Testis (tissue), 3 donors: ENCODE results near the gene SLC6A18. TPM values are rescaled to one million over a fixed set of nuclear protein-coding genes. Genes with fewer than 3 reads are reported as not detected.

Experiments
- DNase-seq: peaks from one replicate; pipeline ENCODE4 v3.0.0-alpha.2; 2019
- H3K27ac ChIP-seq, 2 donors: fragments of 200-600 bp; sonication (generic); one replicate each; pipeline ENCODE4 v1.5.1; 2019
- H3K27me3 ChIP-seq: fragments of 200-600 bp; sonication (generic); one replicate; pipeline ENCODE4 v1.5.1; 2019
- H3K36me3 ChIP-seq: fragments of 200-600 bp; sonication (generic); one replicate; pipeline ENCODE4 v1.5.1; 2017; ENCODE audit warnings: low read depth; ENCODE audit errors: missing control alignments
- H3K4me1 ChIP-seq: fragments of 200-600 bp; sonication (generic); one replicate; pipeline ENCODE4 v1.5.1; 2019
- H3K4me3 ChIP-seq, 2 donors: fragments of 200-600 bp; sonication (generic); one replicate each; pipeline ENCODE4 v1.5.1; 2017 to 2019
- H3K9me3 ChIP-seq: fragments of 200-600 bp; sonication (generic); one replicate; pipeline ENCODE4 v1.5.1; 2017
- POLR2A ChIP-seq: fragments of 450-650 bp; IDR thresholded peaks from one replicate; pipeline ENCODE4 v1.6.1; 2017; ENCODE audit warnings: antibody characterized with exemption, mild to moderate bottlenecking, moderate library complexity
- WGBS, 2 donors: methylation state at CpG; one replicate each; pipeline ENCODE4 v1.1.5; 2018; 5-methylcytosine and 5-hydroxymethylcytosine counted together
- intact Hi-C: fragments of 100-400 bp; cut with DNase I; formaldehyde crosslinking; loops from one replicate; pipeline ENCODE4 v1.15.1; 2023; ENCODE audit warnings: low total_unique reads
- polyA plus RNA-seq: library from polyadenylated mRNA; stranded (reverse); fragments of 350-450 nt; fragmentation: Illumina TruSeq; extraction: RNeasy Lipid Tissue Mini Kit (QIAGEN cat#74804); gene quantifications from one replicate; pipeline ENCODE4 v1.2.3, GENCODE V29; 2014; ENCODE audit warnings: low read depth, low replicate concordance; ENCODE audit not compliant: insufficient read depth
- total RNA-seq, 2 donors: library from RNA; depleted of rRNA; stranded (reverse); fragments of >200 nt; gene quantifications; one replicate each; pipeline ENCODE4 v1.2.3, GENCODE V29; 2016
- TF ChIP-seq, protein P1 (sequence below), 3 experiments: fragments of 450-650 bp in 2 of 3; fragments of 200-600 bp in 1 of 3; sonication (generic) in 1 of 3; IDR thresholded peaks; one replicate each; pipeline ENCODE4 v1.5.1; 2016 to 2019; ENCODE audit warnings: antibody characterized with exemption in 3 of 3, mild to moderate bottlenecking in 2 of 3, moderate library complexity in 1 of 3

SLC6A18 gene
- total and polyA plus RNA-seq, 3 donors from 2014 or later, result 0.24 TPM; not detected in 2

DNA sequence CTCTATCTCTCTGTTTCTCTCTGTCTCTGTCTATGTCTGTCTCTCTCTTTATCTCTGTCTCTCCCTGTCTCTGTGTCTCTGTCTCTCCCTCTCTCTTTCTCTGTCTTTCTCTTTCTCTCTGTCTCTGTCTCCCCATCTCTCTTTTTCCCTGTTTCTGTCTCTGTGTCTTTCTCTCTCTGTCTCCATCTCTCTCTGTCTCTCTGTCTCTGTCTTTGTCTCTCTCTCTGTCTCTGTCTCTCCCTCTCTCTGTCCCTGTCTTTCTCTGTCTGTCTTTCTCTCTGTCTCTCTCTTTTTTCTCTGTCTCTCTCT lies 25.9 kb upstream of the SLC6A18 start:
- Histone ChIP-seq H3K4me1 (peaks cover 3% of the 10 kb centered on the region), H3K27ac (no peak overlapping the region), H3K36me3 (no peaks in the 10 kb centered on the region), H3K4me3 (no peak overlapping the region), H3K9me3 (no peaks in the 10 kb centered on the region), H3K27me3 (no peaks in the 10 kb centered on the region)
- no peak for DNase-seq
- TF ChIP-seq, protein P1, sequence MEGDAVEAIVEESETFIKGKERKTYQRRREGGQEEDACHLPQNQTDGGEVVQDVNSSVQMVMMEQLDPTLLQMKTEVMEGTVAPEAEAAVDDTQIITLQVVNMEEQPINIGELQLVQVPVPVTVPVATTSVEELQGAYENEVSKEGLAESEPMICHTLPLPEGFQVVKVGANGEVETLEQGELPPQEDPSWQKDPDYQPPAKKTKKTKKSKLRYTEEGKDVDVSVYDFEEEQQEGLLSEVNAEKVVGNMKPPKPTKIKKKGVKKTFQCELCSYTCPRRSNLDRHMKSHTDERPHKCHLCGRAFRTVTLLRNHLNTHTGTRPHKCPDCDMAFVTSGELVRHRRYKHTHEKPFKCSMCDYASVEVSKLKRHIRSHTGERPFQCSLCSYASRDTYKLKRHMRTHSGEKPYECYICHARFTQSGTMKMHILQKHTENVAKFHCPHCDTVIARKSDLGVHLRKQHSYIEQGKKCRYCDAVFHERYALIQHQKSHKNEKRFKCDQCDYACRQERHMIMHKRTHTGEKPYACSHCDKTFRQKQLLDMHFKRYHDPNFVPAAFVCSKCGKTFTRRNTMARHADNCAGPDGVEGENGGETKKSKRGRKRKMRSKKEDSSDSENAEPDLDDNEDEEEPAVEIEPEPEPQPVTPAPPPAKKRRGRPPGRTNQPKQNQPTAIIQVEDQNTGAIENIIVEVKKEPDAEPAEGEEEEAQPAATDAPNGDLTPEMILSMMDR (IDR thresholded peaks at IDR 0.05), result no peak
- no peak for TF ChIP-seq POLR2A
- intact Hi-C loops, result no loop called here

DNA sequence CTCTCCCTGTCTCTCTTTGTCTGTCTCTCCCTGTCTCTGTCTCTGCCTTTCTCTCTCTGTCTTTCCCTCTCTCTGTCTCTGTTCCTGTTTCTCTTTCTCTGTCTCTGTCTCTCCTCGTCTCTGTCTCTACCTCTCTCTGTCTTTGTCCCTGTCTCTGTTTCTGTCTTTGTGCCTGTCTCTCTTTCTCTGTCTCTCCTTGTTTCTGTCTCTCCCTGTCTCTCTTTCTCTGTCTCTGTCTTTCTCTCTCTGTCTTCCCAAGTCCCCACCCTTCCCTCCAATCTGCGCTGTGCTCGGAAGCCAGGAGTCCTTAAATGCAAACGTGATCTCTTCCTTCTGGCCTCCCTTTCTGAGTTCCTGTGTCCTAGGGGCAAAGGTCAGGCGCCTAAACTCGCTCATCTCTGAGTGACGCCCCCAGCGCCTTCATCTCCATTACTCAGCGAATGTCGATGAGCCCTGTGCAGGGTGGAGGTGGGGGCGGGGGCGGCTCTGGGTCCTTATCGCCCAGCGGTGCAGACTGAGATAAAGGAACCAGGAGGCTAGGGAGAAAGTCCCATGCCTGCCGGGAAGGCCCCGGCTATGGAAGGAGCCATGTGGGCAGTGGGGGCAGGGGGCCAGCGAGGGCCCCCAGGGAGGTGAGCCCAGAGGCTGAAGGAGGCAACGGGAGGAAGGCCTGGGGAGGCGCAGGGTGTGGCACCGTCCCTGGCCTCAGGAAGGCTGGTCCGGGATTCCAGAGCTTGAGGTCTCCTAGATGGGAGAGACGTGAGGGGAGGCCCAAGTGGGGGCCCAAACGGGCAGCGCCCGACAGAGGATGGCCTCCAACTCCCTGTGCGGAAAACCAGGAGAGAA lies 25.3 kb upstream of the SLC6A18 start:
- TF ChIP-seq POLR2A, result no peak
- TF ChIP-seq, protein P1 (IDR thresholded peaks at IDR 0.05), result no peak
- Histone ChIP-seq H3K9me3 (no peaks in the 10 kb centered on the region), H3K36me3 (no peaks in the 10 kb centered on the region), H3K4me3 (no peak overlapping the region), H3K27me3 (no peaks in the 10 kb centered on the region), H3K27ac (no peak overlapping the region), H3K4me1 (peaks cover 6% of the 10 kb centered on the region)
- intact Hi-C loops, result no loop called here
- 51 to 56% methylated on average over 19 to 26 of the region's 26 CpGs for WGBS, 2 donors
- no peak for DNase-seq

DNA sequence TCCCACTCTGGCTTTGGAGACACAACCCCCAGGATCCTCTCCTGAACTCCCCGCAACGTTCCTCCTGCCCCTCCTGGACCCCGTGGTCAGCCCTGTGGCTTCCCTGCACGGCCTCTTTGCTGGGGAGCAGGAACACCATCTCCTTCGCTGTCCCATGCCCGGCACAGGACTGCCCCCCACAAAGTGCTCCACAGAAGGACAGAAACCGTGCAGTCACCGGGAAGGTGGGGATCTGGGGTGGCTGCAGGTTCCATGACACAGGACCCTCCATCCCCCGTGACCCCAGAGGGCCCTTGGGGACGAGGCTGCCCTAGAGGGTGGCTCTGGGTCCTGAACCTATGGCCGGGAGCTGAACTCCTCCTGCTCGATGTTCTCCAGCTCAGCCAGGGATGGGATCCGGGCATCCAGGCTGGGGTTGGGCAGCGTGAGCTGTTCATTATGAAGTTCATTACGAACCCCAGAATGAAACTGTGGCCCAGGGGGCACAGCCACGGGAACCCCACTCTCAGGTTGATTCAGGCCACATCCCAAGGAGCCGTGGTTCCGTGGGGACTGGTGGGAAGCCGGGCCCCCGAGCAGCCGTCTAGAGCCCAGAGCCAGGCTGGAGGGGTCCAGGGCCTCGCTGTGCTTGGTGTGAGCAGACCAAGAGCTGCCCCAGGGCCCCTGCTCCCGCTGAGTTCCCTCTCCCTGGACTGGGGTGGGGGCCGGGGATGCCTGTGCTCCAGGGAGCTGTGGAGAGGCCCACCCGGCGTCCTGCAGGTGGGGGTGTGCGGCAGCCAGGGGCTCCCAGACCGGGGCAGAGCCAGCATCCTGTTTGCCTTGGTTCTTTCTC lies 24.5 kb upstream of the SLC6A18 start:
- 81 to 82% methylated on average over 5 to 28 of the region's 28 CpGs for WGBS, 2 donors
- Histone ChIP-seq H3K36me3 (no peaks in the 10 kb centered on the region), H3K4me1 (peaks cover 9% of the 10 kb centered on the region), H3K9me3 (no peaks in the 10 kb centered on the region), H3K27me3 (no peaks in the 10 kb centered on the region), H3K27ac (no peak overlapping the region), H3K4me3 (no peak overlapping the region)
- TF ChIP-seq, protein P1 (IDR thresholded peaks at IDR 0.05), result no peak
- no peak for TF ChIP-seq POLR2A
- intact Hi-C loops, result no loop called here
- no peak for DNase-seq

DNA sequence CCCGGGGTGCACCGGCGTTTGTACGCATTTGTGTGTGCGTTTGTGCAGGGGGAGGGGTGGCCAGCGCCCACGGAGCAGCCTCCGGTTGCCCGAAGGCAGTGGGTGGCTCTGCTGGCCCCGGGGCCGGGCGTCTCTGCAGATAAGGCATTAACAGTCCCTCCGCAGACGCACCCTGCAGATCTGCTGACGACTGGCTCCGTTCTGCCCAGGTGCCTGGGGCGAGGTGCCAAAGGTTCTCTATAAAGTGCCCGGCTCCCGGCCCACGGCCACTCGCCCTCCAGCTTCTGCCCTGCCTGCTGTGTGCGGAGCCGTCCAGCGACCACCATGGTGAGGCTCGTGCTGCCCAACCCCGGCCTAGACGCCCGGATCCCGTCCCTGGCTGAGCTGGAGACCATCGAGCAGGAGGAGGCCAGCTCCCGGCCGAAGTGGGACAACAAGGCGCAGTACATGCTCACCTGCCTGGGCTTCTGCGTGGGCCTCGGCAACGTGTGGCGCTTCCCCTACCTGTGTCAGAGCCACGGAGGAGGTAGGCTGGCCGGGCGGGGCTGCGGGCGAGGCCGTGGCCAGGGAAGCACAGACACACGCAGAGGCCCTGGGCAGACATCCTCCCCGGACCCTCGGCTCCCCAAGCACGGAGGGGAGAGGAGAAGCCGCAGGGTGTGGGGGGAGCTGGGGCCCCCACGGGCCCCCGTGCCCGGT lies 23.7 kb upstream of the SLC6A18 start, which contains the start of gene SLC6A19:
SLC6A19 (plus strand) TSS at position 269 of the 699 bp plus-strand sequence; CDS start at position 325, 56 bp downstream.
- Histone ChIP-seq H3K9me3 (no peaks in the 10 kb centered on the region), H3K27ac (no peak within 1 kb of the TSS), H3K4me3 (no peak within 1 kb of the TSS), H3K4me1 (peaks cover 9% of the 10 kb centered on the region), H3K36me3 (no peaks in the 10 kb centered on the region), H3K27me3 (no peaks in the 10 kb centered on the region)
- TF ChIP-seq POLR2A, result no peak
- TF ChIP-seq, protein P1 (IDR thresholded peaks at IDR 0.05), result no peak
- 76% methylated on average over 48 of the region's 51 CpGs; no CpG with 5 or more reads in 1 of the 2 donors for WGBS, 2 donors
- intact Hi-C loops, result no loop called here
- no peak for DNase-seq
